Stimulated activated CD4-positive, alpha-beta T cell treated with anti-CD3 and anti-CD28 coated beads, Interleukin-1b, Interleukin-23, amount 100 ng/mL, for 4 hours (primary cell): ENCODE measurements around the gene CUX1.
"Not testable (repeated sequence)": the region's sequence is repeated elsewhere in the genome, so short reads cannot be mapped to it uniquely, and the experiment has no call there.

Experiments used
- DNase-seq, 2 donors: peaks; one replicate each; pipeline ENCODE4 v3.0.0-alpha.2; 2020; ENCODE audit warnings: low read depth in 2 of 2

CUX1 gene

GRCh38 chr7:102142433-102142832 lies 325.0 kb downstream of the CUX1 start:
- not testable (repeated sequence) for DNase-seq

GRCh38 chr7:102146122-102146521 lies 328.7 kb downstream of the CUX1 start:
- no peak for DNase-seq

- DNase-seq, result no peak
These were observed 329.6 kb downstream of the CUX1 start for GRCh38 chr7:102147008-102147407.

- DNase-seq, result no peak
These were observed 331.4 kb downstream of the CUX1 start for GRCh38 chr7:102148799-102149198.

GRCh38 chr7:102149416-102149815 lies 332.0 kb downstream of the CUX1 start:
- DNase-seq, result no peak

- DNase-seq, result no peak
These were observed 332.8 kb downstream of the CUX1 start for GRCh38 chr7:102150266-102150665.

GRCh38 chr7:102152672-102153598 lies 335.5 kb downstream of the CUX1 start:
- no peak for DNase-seq

- no peak for DNase-seq
These were observed 336.1 kb downstream of the CUX1 start for GRCh38 chr7:102153599-102153946.

GRCh38 chr7:102154425-102154824 lies 337.0 kb downstream of the CUX1 start:
- no peak for DNase-seq

GRCh38 chr7:102155821-102156441 lies 338.5 kb downstream of the CUX1 start:
- DNase-seq, result no peak

- DNase-seq, result no peak
These were observed 339.4 kb downstream of the CUX1 start for GRCh38 chr7:102156867-102157266.

GRCh38 chr7:102165136-102165535 lies 347.7 kb downstream of the CUX1 start:
- no peak for DNase-seq

GRCh38 chr7:102167254-102167653 lies 349.8 kb downstream of the CUX1 start:
- DNase-seq, result no peak

GRCh38 chr7:102169651-102170392 lies 352.4 kb downstream of the CUX1 start:
- no peak for DNase-seq

- no peak for DNase-seq
These were observed 353.1 kb downstream of the CUX1 start for GRCh38 chr7:102170393-102170970.

- DNase-seq, result no peak
These were observed 356.2 kb downstream of the CUX1 start for GRCh38 chr7:102173669-102174068.

GRCh38 chr7:102175423-102176170 lies 358.2 kb downstream of the CUX1 start:
- no peak for DNase-seq

- no peak for DNase-seq
These were observed 361.0 kb downstream of the CUX1 start for GRCh38 chr7:102178410-102178809.

- DNase-seq, result no peak
These were observed 363.3 kb downstream of the CUX1 start for GRCh38 chr7:102180727-102181126.

GRCh38 chr7:102181517-102181916 lies 364.1 kb downstream of the CUX1 start:
- DNase-seq, result no peak

- no peak for DNase-seq
These were observed 364.6 kb downstream of the CUX1 start for GRCh38 chr7:102182016-102182415.
